ENCODE measurements around the gene ACAP3.
"Not testable (repeated sequence)": the region's sequence is repeated elsewhere in the genome, so short reads cannot be mapped to it uniquely, and the experiment has no call there.

Gene ACAP3

GRCh38 chr1:1330366-1331067, 22.8 kb upstream of the ACAP3 start:
- no peak overlapping the region for H3K4me3 ChIP-seq (ENCODE audit: low read depth, low read length)

GRCh38 chr1:1329304-1330210, 21.8 kb upstream of the ACAP3 start:
- H3K4me3 ChIP-seq (ENCODE audit: low read depth, low read length): no peak overlapping the region

- H3K4me3 ChIP-seq (ENCODE audit: low read depth, low read length): no peak overlapping the region
Measured at GRCh38 chr1:1328254-1328653, 20.5 kb upstream of the ACAP3 start.

GRCh38 chr1:1327291-1327690, 19.6 kb upstream of the ACAP3 start:
- H3K4me3 ChIP-seq (ENCODE audit: low read depth, low read length): no peak overlapping the region

- no peak overlapping the region for H3K4me3 ChIP-seq (ENCODE audit: low read depth, low read length)
Measured at GRCh38 chr1:1326075-1326605, 18.4 kb upstream of the ACAP3 start.

GRCh38 chr1:1325288-1326074, 17.8 kb upstream of the ACAP3 start:
- peak overlapping the region; percentile 66 for H3K4me3 ChIP-seq (ENCODE audit: low read depth, low read length)

GRCh38 chr1:1324524-1325287, 17.0 kb upstream of the ACAP3 start, which contains the start of the genes CPTP and INTS11:
TSS of gene CPTP (plus strand) at chr1:1324802. CDS start at chr1:1326911, 2,109 bp downstream.
TSS of gene INTS11 (minus strand) at chr1:1324660. CDS start at chr1:1324608, 52 bp downstream.
- H3K4me3 ChIP-seq (ENCODE audit: low read depth, low read length): peak within 1 kb of the TSS; percentile 82

- peak overlapping the region; percentile 82 for H3K4me3 ChIP-seq (ENCODE audit: low read depth, low read length)
Measured at GRCh38 chr1:1324084-1324523, 16.4 kb upstream of the ACAP3 start.

- H3K4me3 ChIP-seq (ENCODE audit: low read depth, low read length): no peak overlapping the region
Measured at GRCh38 chr1:1322952-1323351, 15.2 kb upstream of the ACAP3 start.

- H3K4me3 ChIP-seq (ENCODE audit: low read depth, low read length): no peak overlapping the region
Measured at GRCh38 chr1:1322418-1322817, 14.7 kb upstream of the ACAP3 start.

GRCh38 chr1:1321477-1321876, 13.7 kb upstream of the ACAP3 start:
- H3K4me3 ChIP-seq (ENCODE audit: low read depth, low read length): no peak overlapping the region

GRCh38 chr1:1320666-1321448, 13.1 kb upstream of the ACAP3 start:
- H3K4me3 ChIP-seq (ENCODE audit: low read depth, low read length): no peak overlapping the region

GRCh38 chr1:1319646-1319941, 11.9 kb upstream of the ACAP3 start:
- H3K4me3 ChIP-seq (ENCODE audit: low read depth, low read length): no peak overlapping the region

- no peak overlapping the region for H3K4me3 ChIP-seq (ENCODE audit: low read depth, low read length)
Measured at GRCh38 chr1:1318777-1319645, 11.3 kb upstream of the ACAP3 start.

GRCh38 chr1:1318131-1318652, 10.5 kb upstream of the ACAP3 start:
- no peak overlapping the region for H3K4me3 ChIP-seq (ENCODE audit: low read depth, low read length)

GRCh38 chr1:1317420-1317819, 9.7 kb upstream of the ACAP3 start:
- H3K4me3 ChIP-seq (ENCODE audit: low read depth, low read length): no peak overlapping the region

- not testable (repeated sequence) for H3K4me3 ChIP-seq (ENCODE audit: low read depth, low read length)
Measured at GRCh38 chr1:1316199-1316598, 8.5 kb upstream of the ACAP3 start.

- H3K4me3 ChIP-seq (ENCODE audit: low read depth, low read length): no peak overlapping the region
Measured at GRCh38 chr1:1315435-1315954, 7.8 kb upstream of the ACAP3 start.

Measured in iPS-11a (cell line).